Non-pigmented ciliary epithelial cell (primary cell): ENCODE results near the gene MYO16.
A peak's percentile ranks its signal among the peaks of the same experiment; 100 is the strongest.

Experiments
- DNase-seq: peaks from one replicate; pipeline ENCODE4 v3.0.0-alpha.2; 2010; ENCODE audit warnings: low read depth

The MYO16 gene

DNA sequence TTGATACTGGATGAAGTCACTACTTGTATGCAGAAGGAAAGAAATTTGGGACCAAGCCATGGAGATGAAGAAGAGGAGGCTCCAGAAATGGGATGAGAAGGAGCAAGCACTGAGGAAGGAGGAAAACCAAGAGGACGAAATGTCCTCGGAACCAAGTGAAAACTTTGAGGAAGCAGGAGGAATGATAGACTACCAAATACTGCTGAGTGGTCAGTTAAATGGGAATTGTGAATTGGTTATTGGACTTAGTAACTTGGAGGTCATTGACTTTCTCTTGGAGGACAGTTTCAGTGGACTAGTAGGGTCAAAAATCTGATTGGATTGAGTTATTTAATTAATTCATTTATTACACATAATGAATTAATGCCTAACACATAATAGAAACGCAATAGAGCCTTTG, 167.9 kb downstream of the MYO16 start:
- no peak for DNase-seq

DNA sequence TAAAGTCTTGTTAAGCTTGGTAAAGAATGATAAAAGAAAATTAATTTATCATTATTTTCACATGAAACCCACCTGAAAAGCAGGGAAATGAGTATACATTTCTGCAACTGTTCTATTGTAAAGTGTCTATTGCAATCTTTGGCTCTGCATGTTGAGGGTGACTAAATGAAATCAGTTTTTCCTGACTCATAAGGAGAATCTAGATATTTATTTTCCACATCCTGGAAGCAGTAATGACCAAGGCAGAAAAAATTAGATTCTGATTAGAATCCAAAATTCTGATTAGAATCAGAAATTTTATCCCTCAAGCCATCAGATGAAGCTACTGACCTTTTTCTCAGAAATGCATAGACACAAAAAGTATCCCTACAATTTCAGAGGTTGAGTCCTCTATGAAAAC, 178.4 kb downstream of the MYO16 start:
- DNase-seq = no peak

DNA sequence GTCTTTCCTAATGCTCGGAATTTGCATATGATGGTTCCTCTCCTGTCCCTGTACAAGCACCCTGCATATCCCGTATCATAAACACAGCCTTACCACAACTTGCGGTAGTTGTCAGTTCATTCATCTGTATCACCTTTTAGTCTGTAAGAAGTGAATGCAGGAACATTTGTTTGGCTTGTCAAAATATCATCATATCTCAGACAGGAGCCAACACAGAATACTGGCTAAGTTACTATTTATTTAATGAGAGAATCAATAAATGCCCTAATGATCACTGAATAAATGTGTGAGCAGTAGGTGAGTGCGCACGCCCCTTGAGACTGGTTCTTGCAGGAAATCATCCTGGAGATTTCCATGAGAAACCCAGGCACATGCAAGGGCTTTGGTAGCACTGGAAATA, 182.8 kb downstream of the MYO16 start:
- DNase-seq = no peak

DNA sequence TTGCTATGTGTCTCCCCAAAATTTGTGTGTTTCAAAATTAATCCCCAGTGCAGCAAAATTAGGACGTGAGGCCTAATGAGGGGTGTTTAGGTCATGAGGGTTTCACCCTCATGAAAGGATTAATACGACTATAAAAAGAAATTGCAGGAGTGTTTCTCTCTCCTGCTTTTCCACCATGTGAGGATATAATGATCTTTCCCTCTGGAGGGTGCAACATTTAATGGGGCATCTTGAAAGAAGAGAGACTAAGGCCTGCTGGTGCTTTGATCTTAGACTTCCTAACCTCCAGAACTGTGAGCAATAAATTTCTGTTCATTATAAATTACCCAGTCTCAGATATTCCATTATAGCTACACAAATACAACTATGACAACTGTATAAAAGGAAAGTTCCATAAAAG, 183.2 kb downstream of the MYO16 start:
- no peak for DNase-seq

DNA sequence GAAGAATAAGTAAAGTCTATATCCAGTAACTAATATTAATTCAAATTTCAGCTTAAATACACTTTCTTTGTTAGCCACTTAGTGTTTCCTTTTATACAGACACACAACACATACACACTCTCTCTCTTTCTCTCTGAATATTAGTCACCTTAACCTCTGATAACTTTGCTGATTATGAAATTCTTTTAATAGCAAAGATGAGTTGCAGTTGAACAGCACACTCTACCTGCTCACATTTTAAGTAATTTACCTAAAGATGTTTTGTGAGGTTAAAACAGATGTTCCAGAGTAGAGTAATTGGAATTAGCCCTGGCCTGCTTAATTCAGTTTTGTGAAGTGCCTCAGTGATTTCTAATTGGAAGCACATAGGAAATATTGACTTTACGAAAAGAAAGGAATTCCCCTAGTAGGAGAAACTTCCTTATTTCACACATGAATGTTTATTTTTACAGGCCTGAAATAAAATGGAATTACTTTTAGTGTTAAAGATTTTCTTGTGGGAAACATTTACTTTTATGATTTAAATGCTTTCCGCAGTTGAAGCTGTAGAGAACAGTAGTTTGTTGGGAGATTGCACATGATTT, 184.3 kb downstream of the MYO16 start:
- no peak for DNase-seq

DNA sequence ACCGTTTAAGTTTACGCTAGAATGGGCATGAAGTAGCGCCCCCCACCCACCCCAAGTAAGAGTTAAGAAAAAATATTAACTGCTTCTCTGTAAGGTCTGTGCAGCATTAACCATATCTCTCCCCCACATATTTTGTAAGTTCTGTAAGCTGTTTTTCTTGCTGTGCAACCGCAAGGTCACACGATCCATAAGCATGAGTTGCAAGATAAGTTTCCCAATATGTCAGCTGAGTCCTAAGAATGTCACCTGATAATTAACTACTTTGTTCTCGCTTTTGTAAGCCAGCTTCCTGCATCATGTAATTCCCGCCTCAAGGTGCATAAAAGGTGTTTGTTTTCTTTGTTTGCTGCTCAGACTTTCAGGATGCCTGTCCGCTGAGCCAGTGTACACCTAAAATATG, 187.0 kb downstream of the MYO16 start:
- DNase-seq = no peak

DNA sequence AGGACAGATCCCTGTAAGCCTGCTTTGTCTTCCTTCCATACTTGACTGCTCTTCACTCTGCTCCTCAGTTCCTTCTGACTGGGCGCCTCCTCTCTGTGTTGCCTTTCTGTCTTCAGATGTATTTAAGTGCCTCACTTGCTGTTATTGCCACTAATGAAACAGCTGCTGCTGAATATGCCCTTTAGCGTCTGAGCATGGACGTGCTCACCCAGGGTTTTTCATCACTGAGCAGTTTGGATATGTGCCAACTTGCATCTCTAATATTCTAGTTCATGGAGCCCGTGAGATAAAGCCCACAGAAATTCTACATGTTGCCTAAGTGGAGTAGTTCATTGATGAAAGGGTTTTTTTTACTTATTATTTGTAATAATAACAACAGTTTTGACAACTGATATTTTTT, 198.2 kb downstream of the MYO16 start:
- DNase-seq = no peak

DNA sequence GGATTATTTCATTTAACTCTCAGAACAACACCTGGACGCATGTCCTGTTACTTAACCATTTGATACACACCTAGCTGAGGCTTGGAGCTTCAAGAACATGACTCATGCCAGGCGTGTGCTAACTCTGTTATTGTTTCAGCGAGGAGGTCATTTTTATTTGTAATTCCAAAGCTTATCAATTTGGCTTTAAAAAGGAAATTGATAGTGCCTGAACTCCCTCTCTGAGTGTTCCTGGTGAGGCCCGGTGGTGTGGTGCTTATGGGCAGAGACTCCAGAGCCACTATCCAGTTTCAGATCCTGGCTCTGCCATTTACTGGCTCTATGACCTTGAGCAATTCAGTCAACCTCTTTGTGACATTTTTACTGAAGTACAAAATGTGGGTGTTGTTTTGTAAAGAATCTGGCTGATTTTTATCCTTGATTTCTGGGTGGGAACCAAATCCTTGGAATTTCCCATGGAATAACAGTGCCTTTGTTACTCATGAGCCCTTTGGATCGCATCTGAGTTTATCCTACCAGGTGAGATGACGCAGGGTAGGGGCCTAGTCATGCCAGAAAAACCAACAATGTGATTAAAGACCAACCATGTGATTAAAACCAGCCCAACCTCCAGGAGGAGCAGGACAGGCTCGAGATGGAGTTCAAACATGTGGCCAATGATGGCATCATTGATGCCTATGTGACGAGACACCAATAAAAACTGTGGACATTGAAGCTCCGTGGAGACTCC, 198.8 kb downstream of the MYO16 start:
- no peak for DNase-seq

DNA sequence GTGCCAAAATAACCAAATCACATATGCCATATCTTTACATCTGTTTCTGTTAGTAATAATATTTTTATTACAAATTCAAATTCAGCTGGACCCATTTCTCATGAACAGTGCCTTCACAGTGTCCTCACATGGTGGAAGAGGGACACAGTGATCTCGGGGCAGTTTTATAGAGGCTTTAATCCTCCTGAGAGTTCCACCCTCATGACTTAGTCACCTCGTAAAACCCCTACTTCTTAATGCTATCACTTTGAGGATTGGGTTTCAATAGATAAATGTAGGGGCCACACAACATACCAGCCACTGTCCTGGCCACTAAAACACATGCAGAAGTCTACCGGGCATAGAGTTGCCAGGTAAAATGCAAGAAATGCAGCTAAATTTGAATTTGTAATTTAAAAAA, 201.5 kb downstream of the MYO16 start:
- no peak for DNase-seq

DNA sequence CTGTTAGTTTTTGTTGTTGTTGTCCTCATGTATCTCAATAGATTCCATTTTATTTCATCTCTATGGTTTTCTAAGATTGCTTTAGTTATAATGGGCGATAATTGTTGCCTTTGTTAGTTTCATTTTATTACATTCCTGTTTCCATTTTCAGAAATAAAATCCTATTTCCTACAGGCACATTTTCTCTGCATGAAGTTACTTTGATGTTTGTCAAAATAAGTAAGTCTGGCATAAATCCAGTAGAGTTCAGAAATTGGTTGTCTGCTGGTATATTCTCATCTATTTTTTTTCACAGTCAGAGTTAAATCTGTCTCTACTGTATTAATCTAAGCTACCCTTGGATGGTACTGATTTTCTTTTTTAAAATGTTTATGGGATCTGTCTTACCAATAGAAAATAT, 204.1 kb downstream of the MYO16 start:
- no peak for DNase-seq

DNA sequence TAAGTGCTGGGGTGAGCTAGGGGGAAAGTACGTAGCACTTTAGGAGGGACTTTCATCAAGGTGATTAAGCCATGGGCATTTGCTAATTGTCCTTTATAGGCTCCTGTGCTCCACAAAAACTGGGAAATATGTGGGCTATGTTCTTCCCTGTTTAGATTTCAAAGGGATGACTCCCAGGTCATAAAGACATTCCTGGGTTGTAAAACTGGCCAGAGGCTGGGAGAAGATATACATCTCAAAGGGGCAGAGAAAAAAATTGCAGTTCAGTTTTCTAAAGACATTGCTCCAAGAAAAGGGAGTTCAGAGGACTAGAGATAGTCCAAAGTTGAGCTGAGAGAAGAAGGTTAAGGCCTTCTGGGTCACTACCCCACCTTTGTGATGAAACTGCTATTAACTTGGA, 204.8 kb downstream of the MYO16 start:
- DNase-seq = no peak

DNA sequence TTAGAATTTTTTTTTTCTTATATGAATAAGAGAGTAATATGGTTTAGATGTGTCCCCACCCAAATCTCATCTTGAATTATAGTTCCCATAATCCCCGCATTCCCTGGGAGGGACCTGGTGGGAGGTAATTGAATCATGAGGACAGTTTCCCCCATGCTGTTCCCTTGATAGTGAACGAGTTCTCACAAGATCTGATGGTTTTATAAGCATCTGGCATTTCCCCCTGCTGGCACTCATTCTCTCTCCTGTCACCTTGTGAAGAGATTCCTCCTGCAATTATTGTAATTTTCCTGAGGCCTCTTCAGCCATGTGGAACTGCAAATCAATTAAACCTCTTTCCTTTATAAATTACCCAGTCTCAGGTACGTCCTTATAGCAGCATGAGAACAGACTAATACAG, 205.7 kb downstream of the MYO16 start:
- no peak for DNase-seq

DNA sequence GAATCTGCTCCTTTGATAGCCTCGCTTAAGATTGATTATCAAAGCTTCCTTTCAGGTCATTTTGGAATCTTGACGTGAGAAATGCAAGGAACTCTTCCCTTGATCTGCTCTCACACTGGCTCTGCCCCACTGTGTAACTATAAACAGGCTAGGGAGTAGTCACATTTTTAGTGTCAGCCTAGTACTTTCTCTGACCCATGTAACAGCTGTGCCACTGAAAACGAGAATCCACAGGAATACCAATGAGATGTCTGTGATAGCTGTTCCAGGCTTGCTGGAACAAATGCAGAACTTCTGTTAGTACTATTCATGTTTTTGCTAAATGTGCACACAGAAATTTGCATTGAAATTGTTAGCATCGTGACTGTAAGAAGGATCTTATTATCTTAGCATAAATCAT, 221.3 kb downstream of the MYO16 start:
- no peak for DNase-seq

DNA sequence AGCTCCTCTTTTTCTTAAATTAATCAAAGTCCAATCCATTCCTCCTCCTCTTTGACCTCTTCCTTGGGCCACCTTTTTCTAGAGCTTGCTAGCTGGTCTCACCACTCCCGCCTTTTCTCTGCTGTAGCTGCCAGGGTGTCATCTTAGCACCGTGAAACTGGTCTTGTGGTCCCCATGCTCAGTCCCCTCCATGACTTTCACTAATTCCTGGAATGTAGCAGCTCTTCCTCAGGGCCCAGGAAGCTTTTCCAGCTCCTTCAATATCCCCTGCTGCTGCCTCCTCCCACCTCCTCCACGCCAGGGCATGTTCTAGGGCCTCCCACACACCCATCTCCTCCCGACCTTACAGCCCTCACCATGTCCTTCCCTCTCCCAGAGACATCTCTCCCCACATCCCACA, 222.2 kb downstream of the MYO16 start:
- no peak for DNase-seq

DNA sequence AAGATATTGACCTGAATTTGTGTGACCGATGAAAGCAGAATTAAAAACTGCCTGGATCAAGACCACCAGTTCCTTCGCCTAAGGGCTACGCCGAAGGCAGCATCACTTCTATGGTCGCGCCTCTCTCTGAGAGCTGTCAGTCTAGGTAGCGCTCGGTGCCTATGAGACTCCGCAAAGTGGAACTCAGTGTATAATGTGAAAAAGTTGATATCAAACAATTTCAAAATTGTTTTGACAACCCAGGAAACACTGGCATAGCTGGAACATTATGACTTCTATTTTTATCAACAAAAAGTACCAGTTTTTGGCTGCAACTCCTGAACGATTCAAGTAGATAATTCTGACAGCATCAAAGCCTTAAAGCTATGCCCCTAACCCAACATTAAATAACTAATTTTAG, 223.6 kb downstream of the MYO16 start:
- DNase-seq = no peak

DNA sequence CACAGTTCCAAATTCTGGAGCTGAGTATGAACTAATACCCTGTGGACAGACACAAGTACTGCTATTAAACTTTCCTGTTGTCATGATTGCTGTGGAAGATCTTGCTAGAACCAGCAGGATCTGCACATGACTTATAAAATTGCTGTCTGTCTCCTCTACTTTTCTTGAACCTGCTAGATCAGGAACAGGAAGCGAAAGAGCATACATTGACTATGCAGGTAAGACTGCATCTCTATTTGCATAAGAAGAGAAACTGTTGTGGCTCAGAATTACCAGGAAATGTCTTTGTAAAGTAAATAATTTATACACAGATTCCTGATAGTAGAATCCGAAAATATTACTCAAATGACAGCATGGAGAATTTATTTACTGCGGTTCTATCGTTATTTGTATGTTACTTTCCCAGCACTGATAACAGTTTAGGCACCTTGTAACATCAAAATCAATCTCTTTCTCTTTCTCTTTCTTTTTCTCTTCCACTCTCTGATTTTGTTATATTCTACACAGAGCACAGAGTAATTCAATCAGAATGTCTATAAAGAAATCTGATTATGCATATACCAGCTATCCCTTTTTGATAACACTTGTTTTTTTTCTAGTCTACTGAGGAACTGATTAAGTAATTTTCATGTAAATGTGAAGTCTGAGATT, 226.5 kb downstream of the MYO16 start:
- no peak for DNase-seq

DNA sequence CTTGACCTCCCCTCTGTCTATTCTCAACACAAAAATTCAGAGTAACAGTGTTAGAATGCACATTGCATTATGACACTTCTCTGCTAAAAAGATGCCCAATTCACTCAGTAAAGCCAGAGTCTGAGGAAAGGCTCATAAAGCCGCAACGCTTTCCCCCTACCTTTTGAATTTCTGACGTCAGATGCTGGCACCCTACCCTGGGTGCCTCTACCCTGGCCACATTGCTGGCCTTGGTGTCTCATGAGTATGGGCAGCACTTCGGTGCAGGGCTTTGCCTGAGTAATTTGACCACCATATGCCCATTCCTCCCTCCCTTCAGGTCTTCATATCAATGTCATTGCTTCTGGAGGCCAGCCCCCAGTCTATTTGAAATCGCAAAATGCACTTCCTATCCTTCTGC, 229.3 kb downstream of the MYO16 start:
- DNase-seq = no peak

DNA sequence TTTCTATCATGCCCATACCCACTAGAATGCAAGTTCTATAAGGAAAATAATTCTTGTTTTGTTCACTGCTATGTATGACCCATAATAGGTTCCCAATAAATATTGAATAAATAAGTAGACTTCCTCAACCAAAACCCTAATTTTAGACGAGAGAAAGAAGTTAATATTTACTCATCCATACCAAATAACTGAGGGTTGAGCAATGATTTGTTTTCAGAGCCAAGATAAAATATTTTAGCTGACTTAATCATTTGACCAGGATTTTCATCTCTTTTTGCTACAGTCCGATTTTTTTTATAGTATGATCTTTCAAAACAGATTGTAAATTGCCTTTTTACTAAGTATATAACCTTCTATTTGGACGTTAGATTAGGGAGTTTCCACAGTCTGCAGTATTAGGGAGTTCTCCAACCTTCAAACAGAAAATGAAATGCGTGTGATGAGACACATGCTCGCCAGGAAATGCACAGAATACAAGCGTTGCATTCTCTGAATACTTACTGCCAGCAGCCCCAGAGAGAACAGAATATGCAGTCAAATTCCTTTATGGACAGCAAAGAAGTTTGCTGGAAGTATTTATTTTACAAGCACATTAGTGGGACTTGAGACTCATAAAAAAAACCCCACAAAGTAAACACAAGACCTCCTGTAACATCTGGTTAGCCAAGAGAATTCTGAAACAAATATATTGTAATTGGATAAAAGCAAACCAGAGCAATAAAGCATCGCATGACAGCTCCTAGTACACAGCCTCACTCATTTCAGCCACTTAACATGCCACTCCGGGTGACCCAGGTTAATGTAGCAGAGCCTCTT, 230.0 kb downstream of the MYO16 start:
- peak; percentile 67 for DNase-seq

DNA sequence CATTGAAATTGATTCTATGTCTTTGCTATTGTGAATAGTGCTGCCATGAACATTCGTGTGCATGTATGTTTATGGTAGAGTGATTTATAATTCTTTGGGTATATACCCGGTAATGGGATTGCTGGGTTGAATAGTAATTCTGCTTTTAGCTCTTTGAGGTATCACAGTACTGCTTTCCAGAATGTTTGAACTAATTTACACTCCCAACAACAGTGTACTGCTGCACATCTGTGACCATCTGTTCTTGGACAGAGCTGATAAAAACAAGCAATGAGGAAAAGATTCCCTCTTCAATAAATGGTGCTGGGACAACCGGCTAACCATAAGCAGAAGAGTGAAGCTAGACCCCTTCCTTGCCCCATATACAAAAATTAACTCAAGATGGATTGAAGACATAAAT, 231.0 kb downstream of the MYO16 start:
- DNase-seq = no peak

DNA sequence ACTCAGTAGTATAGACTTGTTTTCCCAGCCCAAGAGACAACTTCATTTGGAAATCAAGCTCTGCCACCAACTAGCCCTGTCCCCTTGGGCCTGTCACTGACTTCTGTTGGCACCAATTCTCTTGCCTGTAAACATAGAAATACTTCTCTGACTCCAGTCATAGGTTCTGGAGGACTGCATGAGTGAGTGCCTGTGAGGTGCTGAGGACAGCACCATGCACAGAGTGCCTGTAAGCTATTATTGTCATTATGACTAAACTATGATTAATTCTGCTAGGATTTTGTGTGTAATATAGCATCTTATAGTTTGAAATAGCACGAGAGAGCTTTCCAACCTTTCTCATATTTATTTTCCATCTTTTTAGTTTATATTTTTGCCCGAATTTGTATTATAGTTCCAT, 247.9 kb downstream of the MYO16 start:
- no peak for DNase-seq

DNA sequence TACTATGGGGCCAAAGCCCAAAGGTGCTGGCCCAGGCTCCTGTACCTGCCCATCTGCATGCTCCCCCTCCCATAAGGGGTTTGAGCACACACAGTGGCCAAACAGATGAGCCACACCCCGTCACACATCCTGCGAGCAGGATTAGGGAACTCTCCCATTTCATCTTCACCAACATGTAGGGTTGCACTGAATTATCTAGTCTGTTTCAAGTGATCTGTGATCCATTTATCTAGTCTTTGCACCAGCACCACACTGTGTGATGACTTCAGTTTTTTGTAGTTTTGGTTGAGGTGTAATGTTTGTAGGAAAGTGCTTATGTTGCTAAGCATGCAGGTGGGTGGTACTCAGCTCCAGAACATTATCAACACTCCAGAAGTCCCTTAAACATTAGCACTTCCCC, 249.3 kb downstream of the MYO16 start:
- no peak for DNase-seq

DNA sequence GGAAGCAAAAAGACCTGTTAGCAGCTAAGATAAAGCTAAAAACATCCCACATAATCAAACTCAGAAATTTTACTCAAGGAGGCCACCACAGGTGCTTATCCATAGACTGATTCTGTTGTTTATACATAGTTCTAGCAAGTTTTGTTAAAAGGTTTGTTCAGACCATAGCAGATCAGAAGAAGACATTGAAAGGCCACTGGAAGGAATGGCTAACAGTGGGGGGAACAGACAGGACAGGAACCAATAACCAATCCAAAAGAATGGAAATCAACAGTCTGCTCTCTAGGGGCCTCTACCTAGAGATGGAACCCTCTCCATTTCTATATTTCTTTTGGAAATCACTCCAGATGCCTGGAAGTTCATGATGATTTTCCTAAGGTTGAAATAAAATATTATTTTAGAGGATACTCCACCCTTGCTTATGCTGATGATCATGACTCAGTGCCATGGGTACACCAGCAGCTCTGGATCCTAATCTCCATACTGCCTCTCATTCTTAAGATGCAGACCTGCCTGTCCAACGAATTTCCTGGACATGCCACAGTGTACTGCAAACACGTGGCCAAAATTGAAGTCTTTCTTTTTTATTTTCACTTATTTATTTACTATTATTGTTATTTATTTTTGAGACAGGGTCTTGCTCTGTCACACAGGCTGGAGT, 260.0 kb downstream of the MYO16 start:
- DNase-seq = no peak
